Jurkat, Clone E6-1 (cell line): ENCODE results near the gene ZSCAN29. TPM values are rescaled to one million over a fixed set of nuclear protein-coding genes. Genes with fewer than 3 reads are reported as not detected.
A peak's percentile ranks its signal among the peaks of the same experiment; 100 is the strongest.
"Not testable (repeated sequence)": the region's sequence is repeated elsewhere in the genome, so short reads cannot be mapped to it uniquely, and the experiment has no call there.

ENCODE experiments used
- DNase-seq: peaks from one replicate; pipeline ENCODE4 v3.0.0-alpha.2; 2011; ENCODE audit warnings: low read depth, low spot score
- H3K4me3 ChIP-seq: 2 replicates; pipeline ENCODE4 v1.5.1; 2011; ENCODE audit warnings: mild to moderate bottlenecking, low read length, control low read depth, moderate library complexity
- polyA plus RNA-seq: library from polyadenylated mRNA; unstranded; fragments of >200 nt; gene quantifications from one replicate; pipeline ENCODE4 v1.2.1, GENCODE V29; 2012; ENCODE audit warnings: missing spikeins; ENCODE audit not compliant: insufficient read length, insufficient read depth

ZSCAN29 gene
- 15.5 TPM for polyA plus RNA-seq

DNA sequence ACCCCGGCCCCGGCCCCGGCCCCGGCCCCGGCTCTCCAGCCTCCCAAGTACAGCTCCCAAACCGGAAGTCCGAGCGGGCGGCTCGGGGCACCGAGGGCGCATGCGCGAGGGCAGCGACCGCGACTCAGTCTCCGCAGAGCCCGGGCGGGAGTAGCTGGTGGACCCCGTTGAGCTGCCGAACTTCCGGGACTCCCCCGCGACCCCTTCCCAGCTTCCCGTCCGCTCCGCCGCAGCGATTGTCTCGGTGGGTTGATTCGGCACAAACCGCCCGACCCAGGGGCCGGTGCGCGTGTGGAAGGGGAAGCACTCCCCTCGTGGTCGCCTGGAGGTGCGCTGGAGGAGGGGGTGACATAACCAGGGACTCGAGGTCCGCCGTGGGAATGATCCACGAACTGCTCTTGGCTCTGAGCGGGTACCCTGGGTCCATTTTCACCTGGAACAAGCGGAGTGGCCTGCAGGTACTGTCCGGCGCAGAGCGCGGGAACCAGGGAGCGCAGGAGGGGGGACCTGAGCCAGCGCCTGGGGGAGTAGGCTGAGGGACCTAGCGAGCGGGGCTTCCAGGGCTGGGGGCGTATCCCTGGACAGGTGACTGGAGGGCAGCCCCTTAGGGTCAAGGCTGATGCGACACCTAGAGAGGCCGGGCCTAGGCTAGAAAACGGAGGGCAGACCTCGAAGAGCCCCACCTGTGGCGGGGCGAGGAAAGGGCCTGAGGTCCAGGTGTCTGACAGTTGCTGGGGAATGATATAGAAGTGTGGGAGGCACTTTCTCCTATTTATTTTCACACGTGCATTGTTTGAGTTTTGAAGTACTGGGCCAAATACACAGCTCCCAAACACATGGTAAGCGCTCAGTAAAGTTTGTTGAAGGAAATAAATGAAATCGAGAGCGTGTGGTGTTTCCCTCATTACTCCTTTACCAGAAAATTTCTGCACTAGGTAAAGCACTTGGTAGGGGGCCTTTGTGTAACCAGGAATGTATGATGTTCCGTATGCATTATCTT lies at the start of gene ZSCAN29, which contains the start of gene TUBGCP4:
TSS of gene ZSCAN29 (minus strand) at position 69 of the 1,000 bp plus-strand sequence. CDS start 1,130 bp downstream, outside the sequence.
TSS of gene TUBGCP4 (plus strand) at position 127 of the 1,000 bp plus-strand sequence. CDS start at position 381, 254 bp downstream.
- peak; percentile 55 for DNase-seq
- peak within 1 kb of the TSS; percentile 90 for H3K4me3 ChIP-seq

DNA sequence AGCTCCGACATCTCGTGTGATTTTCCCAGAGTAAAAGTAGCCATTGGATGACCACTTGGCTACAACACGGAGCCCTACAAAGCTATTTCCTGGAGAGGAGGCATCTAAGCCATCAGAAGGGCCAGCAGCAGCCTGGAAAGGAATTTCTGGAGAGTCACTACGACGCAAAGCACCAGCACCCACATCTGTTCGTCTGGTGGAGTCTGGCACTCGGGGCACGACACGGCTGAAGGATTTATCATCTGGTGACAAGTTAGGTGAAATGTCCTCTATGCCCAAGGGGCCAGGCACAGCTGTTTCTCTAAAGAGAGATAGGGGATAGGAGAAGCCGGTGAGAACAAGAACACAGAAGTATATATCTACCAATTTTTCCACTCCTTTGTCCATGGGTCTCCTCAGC lies 49.6 kb upstream of the ZSCAN29 start:
- no peak for DNase-seq
- H3K4me3 ChIP-seq = no peak overlapping the region

DNA sequence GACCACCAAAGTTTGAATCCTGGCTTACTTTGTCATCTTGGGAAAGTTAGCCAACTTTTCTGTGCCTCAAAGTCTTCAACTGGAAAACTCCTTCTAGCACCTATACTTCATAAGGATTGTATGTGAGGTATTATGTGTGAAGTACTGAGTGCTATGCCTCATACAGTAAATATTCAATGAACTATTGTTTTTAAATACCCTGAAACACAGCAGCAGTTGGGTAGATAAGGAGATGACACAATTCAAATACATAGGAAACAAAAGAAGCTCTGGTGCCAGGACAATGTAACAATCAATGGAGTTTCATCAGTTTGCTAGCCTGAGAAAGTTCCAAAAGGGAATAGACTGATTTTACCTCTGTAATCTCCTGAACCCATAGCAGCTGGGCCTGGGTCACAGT lies 43.4 kb upstream of the ZSCAN29 start:
- no peak overlapping the region for H3K4me3 ChIP-seq
- DNase-seq = no peak

DNA sequence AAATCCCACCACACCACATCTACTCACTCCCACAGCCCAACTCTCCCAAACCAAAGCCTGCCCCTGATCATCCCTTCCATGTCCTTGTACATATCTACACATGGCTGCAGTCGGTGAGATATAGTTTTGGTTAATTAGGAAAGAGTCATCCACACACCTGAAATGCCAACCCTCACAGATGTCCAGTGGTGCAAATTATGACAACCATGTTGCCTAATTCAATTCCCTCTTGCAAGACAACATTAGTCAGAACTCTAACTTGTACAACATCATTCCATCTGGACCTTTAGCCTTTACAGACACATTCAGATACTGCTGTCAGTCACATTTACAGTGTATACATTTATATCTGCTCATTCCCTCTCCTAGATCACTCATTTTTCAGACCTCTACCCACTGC lies 41.3 kb upstream of the ZSCAN29 start:
- H3K4me3 ChIP-seq = no peak overlapping the region
- DNase-seq = no peak

DNA sequence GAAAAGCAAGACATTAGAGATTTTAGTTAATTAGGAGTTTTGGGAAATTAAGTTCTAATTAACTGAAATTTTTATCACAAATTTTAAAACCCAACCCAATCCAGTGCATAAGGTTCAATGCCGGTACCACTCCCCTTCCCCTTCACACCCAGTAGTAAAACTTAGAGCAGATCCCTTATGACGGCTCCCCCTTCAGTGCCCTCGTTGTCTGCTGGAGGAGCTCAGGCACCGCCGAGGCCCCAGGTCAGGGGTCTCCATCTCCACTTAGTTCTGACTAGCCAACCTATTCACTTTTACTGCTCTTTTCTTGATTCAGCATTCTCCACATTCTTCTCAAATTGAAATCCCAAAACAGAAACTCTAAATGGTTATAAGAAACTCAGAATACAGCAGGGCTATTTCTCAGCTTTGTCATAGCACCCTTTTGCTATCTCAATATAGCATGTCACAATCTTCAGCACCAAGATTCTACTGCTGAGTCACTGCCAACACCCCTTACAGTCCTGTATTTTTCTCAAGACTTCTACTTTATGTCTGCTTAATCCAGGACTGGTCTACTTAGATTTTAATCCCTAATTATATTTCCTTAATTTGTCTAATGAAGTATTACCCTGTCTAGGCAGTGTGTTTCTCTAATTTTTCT lies 39.9 kb upstream of the ZSCAN29 start:
- DNase-seq = no peak
- no peak overlapping the region for H3K4me3 ChIP-seq

DNA sequence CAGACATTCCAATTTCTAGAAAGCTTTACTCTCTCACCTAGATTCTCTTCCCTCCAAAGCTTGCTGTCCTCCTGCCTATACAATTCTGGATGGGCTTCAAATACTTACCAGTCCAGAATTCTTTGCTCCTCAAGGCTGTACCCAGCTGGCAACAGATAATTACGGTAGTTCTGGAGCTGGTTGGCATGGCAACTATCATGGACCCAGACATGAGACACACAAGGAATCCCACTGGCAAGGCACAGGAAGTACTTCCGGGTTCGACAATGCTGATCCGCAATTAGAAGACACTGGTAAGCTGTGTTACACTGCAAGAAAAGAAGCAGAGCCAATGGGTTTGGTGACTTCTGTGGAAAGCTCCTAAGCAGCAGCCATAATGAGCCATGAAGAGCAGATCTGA lies 37.9 kb upstream of the ZSCAN29 start:
- no peak for DNase-seq
- H3K4me3 ChIP-seq = no peak overlapping the region

DNA sequence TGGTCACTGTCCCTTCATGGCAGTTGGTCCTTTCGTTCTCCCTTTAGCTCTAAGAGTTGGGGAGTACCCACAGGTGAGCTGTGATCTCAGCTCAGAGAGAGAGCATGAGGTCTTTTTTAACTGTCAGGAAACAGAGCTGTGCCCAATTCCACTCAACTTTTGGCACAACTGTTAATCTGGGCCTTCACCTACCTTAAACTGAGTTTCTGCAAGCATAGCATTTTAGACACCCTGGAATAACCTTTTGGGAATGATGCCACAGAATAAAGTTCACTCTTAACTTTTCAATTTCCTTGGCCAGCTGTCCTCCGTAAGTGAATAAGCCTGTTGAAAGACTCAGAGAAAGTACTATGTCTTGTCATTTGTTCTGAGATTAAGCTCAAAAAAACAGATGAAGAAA lies 36.0 kb upstream of the ZSCAN29 start:
- no peak overlapping the region for H3K4me3 ChIP-seq
- DNase-seq = no peak

DNA sequence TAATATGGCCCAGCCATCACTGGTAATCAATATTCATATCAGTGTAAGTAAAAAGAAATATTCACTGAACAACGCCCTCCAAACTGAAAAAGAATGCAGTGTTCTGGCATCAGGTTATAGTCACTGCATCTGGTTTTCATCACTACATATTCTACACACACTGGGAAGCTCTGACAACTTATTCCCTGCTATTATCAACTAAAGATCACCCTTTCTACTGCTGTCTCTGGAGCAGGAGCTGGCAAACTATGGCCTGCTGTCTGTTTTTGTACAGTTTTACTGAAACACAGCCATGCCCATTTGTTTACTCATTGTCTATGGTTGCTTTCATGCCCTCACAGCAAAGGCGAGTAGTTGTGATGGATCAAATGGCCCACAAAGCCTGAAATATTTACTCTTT lies 35.3 kb upstream of the ZSCAN29 start:
- no peak overlapping the region for H3K4me3 ChIP-seq
- DNase-seq = no peak

DNA sequence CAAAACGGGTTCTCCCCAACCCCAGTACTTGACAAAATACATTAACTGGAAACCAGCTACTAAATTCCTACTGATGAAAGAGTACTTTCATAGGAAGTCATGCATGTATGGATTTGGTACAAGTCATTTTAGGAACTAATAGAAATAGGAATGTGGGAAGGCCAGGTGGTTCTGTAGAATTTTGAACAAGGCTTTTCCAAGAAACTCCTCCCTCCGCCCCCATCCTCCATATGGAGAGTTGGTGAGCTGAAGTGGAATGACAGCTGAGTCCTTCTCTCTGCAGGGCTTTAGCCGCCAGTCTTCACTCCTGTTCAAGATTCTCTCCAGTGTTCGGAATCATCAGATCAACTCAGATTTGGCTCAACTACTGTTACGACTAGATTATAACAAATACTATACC lies 33.3 kb upstream of the ZSCAN29 start:
- no peak for DNase-seq
- no peak overlapping the region for H3K4me3 ChIP-seq

DNA sequence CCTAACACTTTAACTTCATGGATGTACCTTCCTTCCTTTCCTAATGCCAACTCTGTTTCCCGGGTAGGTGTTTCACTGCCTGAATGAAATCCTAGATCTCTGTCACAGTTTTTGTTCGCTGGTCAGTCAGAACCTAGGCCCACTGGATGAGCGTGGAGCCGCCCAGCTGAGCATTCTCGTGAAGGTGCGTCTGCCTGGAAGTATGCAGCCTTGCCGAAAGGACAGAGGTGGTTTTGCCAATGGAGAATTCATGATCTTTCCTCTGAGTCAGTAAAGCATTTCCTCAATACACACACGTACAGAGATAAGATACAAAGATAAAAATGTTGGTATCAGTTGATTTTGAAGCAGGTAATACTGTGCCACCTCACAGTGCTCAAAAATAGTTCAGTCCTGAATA lies 32.8 kb upstream of the ZSCAN29 start:
- DNase-seq = no peak
- H3K4me3 ChIP-seq = no peak overlapping the region

DNA sequence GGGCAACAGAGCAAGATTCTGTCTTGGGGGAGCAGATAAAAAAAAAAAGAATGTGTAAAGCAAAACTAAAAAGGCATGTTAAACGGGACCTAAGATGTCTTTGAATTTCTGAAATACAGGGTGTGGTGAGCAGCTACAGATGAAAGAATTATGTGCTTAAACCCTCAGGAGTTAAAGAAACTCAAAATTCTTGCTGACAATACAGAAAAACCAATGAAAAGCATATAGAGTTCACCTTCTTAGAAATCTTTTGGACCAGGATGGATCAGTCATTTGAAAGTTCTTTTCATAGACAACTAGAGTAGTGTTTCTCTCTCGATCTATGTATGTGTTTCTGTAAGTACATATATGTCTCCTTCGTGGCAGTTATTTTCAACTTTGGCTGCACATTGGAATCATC lies 31.4 kb upstream of the ZSCAN29 start:
- no peak for DNase-seq
- no peak overlapping the region for H3K4me3 ChIP-seq

DNA sequence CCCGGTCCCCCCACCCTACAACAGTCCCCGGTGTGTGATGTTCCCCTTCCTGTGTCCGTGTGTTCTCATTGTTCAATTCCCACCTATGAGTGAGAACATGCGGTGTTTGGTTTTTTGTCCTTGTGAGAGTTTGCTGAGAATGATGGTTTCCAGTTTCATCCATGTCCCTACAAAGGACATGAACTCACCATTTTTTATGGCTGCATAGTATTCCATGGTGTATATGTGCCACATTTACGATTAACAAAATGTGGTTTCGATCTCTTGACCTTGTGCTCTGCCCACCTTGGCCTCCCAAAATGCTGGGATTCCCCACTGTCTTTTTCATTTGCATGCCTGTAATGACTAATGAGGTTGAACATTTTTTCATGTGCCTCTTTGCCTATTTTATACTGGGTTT lies 22.7 kb upstream of the ZSCAN29 start:
- DNase-seq, H3K4me3 ChIP-seq: not testable (repeated sequence)

DNA sequence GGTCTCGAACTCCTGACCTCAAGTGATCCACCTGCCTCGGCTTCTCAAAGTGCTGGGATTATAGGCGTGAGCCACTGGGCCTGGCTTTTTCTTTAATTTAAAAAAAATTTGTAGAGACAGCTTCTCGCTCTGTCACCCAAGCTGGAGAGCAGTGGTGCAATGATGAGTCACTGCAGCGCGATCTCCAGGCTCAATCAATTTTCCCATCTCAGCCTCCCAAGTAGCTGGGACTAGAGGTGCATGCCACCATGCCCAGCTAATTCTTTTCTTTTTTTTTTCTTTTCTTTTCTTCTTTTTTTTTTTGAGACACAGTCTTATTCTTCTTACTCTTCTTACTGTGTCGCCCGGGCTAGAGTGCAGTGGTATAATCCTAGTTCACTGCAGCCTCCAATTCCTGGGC lies 19.9 kb upstream of the ZSCAN29 start:
- no peak overlapping the region for H3K4me3 ChIP-seq
- DNase-seq = no peak

DNA sequence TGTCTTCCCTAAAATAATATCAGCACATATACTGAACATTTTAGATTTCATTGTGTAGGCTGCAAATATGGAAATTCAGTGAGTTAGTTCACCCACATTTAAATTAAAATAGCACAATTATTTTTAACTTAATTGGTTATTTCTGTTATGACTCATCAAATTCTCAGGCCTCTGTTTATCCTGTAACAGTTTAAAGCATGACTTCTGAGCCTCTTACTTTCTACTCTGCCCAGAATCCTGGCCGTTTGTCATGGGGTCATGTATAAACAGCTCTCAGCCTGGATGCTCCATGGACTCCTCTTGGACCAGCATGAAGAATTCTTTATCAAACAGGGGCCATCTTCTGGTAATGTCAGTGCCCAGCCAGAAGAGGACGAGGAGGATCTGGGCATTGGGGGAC lies 12.2 kb upstream of the ZSCAN29 start:
- H3K4me3 ChIP-seq = no peak overlapping the region
- no peak for DNase-seq

DNA sequence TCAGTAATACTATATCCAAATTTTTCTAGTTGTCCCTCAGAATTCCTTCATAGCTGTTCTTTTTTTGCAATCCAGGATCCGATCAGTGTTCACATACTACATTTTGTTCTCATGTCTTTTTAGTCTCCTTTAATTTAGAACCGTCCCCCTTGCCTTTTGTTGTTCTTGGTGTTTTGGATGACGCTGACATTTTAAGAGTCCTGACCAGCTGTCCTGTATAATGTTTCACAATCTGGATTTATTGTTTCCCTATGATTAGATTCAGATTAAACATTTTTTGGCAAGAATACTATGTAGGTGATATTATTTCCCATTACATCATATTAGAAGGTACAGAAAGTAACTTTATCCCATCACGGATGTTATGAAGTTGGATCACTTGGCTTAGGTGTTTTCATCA lies 11.5 kb upstream of the ZSCAN29 start:
- no peak for DNase-seq

DNA sequence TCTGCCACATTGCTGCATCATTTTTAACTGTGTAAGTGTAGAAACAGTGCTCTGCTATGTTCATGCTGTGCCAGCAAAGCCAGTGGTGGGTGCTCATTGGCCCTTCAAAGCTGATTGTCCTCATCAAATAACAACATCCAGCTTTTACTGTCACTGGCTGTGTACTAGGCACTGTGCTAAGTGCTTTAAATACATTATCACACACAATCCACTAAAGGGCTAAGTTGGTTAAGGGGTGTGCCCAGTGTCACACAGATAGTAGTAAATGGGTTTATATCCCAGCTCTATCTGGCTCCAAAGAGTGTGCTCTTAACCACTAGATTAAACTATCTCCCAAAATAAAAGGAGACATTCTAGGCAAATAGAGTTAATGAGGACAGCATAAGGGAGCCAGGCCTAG lies 7.8 kb upstream of the ZSCAN29 start:
- DNase-seq = no peak
- H3K4me3 ChIP-seq = no peak overlapping the region

More for the DNA sequence above, 11.5 kb upstream of the ZSCAN29 start:
- no peak overlapping the region for H3K4me3 ChIP-seq

DNA sequence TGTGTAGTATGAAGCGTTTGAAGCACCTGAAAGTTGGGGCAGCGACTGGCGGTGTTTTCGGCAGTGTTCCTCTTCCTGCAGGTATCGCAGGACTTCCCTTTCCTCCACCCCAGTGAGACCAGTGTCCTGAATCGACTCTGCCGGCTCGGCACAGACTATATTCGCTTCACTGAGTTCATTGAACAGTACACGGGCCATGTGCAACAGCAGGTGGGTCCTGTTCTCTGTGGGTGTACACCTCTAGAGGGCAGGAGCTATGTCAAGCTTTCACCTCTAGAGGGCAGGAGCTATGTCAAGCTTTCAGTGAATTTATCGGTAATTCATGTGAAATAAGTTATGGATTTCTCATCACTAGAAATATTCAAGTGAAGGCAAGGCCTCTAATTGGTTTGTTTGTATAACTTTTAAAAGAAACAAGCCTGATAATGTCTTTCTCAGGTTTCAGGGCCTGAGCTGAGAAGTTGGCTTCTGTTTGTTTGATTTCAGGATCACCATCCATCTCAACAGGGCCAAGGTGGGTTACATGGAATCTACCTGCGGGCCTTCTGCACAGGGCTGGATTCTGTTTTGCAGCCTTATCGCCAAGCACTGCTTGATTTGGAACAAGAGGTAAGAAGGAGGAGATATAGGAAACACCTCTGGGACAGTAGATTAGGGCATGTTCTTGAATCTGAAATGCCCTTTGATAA lies 5.3 kb upstream of the ZSCAN29 start:
- DNase-seq = peak; percentile 62
- no peak overlapping the region for H3K4me3 ChIP-seq

DNA sequence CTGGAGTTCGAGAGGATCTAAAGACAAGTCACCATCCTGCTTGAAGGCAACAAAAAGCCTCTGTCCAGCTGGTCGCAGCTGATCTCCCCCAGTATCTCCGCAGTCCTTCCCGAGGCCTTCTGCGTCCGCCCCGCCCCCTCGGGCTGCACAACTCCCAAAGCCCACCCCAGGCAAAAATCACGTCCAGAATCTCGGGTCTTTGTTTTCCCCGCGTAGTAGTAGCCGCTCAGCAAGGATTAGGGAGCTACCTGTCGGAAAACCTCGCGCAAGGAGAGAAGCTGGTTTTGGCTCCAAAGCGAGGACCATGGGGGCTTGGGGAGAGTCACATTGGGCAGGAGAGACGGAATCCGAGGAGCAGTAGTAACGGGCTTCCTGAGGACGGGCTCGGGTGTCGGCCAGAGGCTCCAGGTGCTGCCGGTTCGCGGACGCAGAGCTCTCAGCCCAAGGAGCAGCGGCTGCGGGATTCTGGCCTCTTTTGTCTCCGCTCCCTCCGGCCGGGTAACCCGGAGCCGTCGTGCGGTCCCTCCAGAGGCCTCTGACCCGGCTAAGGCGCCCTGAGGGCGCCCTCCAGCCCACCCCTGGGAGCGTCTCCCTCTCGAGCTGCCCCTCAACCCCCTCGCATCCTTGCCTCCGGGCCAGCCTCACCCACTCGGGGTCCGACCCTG lies 401 bp downstream of the ZSCAN29 start:
- no peak for DNase-seq

DNA sequence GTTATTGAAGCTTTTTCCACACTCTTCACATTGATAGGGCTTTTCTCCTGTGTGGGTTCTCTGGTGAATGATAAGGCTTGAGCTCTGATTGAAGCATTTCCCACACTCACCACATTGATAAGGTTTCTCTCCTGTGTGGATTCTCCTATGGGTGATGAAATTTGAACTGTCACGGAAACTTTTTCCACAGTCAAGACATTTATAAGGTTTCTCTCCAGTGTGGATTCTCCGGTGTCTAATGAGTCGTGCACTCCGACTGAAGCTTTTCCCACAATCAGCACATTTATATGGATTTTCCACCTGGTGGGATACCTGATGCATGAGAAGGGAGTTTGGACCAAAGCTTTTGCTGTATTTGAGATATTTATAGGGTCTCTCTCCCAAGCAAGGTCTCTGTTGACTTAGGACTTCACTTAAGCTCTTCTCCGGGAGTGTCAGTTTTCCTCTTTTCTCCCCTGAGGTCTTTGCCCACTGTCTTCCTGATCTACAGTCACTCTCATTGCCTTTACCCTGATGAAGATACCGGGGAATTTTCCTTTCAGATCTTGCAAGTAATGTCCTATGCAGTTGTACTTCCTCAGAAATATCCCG lies 9.4 kb downstream of the ZSCAN29 start:
- H3K4me3 ChIP-seq = no peak overlapping the region
- no peak for DNase-seq

More for the DNA sequence above, 401 bp downstream of the ZSCAN29 start:
- H3K4me3 ChIP-seq = peak overlapping the region; percentile 90
